ENCODE data around the gene OR14J1.

Gene OR14J1

DNA sequence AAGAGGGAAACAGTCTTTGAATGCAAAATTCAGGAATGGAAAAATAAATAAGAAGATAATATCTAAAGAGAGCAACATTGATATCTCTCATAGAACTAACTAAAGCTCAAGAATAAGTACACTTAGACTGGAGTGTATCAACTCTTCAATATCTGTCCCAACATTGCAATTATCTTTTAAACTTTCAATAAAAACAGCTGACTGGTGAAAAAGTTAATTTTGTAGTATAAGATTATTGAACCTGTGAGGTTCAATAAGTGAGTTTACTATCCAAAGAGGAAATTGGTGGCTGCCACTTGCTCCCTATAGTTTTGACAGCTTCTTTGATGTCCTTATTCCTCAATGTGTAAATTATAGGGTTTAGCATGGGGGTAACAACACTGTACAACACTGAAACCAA is 53.5 kb downstream of the OR14J1 start:
- no peak for DNase-seq (ENCODE audit: low read depth in 2 of 2)
- no peak overlapping the region for H3K4me3 ChIP-seq (replicated peaks in 1 of 2; ENCODE audit: low read depth in 2 of 2, low read length in 2 of 2)
- no peak for TF ChIP-seq CTCF (IDR thresholded peaks at IDR 0.05; ENCODE audit: low read depth, low read length)

DNA sequence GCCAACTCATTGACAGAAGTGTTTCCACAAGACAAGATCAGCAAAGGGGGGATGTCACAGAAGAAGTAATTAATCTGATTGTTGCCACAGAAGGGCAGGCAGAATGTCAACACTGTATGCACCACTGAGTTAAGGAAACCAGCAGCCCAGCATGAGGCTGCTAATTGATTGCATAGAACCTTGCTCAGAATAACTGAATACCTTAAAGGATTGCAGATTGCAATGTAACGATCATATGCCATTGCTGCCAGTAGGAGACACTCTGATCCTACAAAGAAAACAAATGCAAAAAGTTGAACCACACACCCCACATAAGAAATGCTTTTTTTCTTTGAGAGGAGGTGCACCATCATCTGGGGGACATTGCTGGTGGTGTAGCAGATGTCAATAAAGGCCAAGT is 54.1 kb downstream of the OR14J1 start:
- no peak for DNase-seq (ENCODE audit: low read depth in 2 of 2)
- TF ChIP-seq CTCF (IDR thresholded peaks at IDR 0.05; ENCODE audit: low read depth, low read length): no peak
- H3K4me3 ChIP-seq (replicated peaks in 1 of 2; ENCODE audit: low read depth in 2 of 2, low read length in 2 of 2): no peak overlapping the region
